GM18526 (cell line): ENCODE measurements around the gene FRMD4A.

ENCODE experiments used
- POLR2A ChIP-seq: IDR thresholded peaks from 3 replicates; pipeline ENCODE4 v1.6.1; 2011; ENCODE audit not compliant: insufficient read length; ENCODE audit errors: extremely low read depth

Gene FRMD4A

DNA sequence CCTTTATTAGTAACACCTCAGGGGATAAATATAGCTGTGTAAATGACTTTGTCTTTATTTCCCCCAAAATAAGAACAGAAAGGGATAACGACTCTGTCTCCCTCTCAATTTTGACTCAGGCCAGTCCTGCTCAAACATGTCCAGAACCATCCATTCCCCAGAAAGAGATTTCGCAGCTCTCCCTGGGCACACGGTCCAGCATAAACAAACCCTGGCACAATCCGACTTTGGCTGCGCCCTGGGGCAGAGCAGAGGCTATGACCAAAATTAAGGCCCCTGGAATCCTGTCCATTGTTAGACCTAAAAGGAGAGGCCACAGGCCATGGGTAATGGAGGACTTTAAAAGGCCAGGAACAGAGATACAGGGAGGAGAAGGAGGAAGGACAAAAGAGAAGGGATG lies 644.8 kb downstream of the FRMD4A start:
- no peak for TF ChIP-seq POLR2A

- no peak for TF ChIP-seq POLR2A
These were observed 645.8 kb downstream of the FRMD4A start for GRCh38 chr10:13684806-13685482.

DNA sequence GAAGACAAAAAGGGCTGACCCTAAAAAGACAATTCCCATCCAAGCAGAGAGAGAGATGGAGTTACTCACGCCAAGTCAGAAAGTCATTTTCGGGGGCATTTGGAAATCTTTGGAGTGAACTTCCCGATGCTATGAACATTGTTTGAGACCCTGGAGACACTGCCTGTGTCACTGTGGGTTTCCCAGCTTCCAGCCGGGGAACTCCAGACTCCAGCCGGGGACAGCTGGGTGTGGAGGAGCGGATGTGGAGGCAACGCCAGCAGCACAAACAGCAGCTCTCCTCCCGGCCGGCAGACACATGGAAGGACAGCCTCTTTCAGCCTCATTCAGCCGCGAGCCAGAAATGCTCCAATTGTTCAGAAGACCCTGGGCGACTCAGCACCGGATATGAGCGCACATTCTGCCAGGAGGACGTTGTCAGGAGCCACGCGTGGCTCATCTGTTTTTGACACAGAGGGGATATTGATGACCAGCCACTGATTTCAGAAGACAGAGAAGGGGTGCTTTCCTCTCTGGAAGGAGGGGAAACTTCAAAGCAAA lies 646.4 kb downstream of the FRMD4A start:
- TF ChIP-seq POLR2A, result no peak

DNA sequence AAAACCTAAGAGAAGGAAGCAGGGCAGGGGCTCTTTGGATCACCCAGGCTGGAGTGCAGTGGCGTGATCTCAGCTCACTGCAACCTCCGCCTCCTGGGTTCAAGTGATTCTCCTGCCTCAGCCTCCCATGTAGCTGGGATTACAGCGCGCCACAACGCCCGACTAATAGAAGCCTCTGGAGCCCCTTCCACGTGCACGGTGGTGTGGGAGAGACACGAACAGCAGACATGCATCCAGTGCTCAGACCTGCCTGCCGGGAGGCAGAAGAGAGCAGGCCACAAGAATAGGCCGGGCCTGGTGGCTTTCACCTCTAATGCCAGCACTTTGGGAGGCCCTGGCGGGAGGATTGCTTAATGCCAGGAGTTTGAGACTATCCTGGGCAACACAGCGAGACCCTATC lies 647.7 kb downstream of the FRMD4A start:
- TF ChIP-seq POLR2A, result no peak

GRCh38 chr10:13681960-13682359 lies 648.8 kb downstream of the FRMD4A start:
- no peak for TF ChIP-seq POLR2A

DNA sequence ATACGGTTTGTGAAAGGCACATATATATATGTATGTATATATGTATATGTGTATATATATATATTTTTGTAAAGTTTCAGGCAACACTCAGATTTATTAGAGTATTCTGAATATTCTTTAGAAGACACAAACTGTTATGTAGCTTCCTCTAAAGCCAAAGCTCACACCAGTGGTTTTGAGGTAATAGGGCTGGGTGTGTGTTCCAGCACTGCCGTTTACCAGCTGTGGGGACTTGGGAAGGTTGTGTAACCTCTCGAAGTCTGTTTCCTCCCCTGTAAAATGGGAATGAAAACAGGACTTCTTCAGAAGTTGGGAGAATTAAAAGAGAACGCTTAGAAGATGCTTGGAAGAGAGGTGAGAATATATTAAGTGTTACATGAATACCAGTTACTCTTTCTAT lies 649.2 kb downstream of the FRMD4A start:
- no peak for TF ChIP-seq POLR2A

GRCh38 chr10:13681095-13681494 lies 649.6 kb downstream of the FRMD4A start:
- no peak for TF ChIP-seq POLR2A

GRCh38 chr10:13678101-13678843 lies 652.5 kb downstream of the FRMD4A start:
- no peak for TF ChIP-seq POLR2A

DNA sequence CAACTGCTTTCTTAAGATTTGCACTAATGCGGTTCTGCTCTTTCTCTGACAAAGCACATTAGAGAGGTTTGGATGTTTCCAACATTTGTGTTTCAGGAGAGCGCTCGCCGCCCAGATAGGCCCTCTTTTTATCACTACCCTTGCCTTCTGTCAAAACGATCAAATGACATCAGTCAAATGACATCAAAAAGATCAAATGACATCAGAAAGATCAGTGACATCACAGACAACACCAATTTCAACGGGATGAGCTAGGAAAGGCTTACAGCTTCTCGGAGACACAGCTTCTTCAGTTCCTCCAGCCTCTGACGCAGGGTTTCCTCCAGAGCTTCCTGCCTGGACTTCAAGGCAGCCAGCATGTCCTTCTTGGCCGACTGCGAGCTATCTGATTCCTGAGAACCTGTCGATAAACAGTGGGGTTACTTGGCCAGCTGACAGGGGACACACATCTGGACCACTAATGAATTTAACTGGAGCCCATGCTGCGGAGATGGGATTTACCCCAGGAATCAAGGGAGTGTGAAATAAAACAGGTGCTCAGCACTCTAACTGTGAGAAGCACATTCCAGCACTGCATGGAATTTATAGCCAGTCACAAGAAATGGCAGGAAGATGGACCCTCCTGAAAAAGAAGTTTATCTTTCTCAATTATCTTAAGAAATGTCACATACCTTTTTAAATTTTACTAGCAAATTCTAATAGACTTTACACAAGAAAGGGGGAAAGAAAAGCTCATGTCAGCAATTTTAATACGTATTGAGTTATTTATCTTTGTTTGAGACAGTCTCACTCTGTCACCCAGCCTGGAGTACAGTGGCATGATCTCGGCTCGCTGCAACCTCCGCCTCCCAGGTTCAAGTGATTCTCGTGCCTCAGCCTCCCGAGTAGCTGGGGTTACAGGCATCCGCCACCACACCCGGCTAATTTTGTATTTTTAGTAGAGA lies 655.8 kb downstream of the FRMD4A start:
- TF ChIP-seq POLR2A, result no peak

- no peak for TF ChIP-seq POLR2A
These were observed 657.6 kb downstream of the FRMD4A start for GRCh38 chr10:13673156-13673555.

DNA sequence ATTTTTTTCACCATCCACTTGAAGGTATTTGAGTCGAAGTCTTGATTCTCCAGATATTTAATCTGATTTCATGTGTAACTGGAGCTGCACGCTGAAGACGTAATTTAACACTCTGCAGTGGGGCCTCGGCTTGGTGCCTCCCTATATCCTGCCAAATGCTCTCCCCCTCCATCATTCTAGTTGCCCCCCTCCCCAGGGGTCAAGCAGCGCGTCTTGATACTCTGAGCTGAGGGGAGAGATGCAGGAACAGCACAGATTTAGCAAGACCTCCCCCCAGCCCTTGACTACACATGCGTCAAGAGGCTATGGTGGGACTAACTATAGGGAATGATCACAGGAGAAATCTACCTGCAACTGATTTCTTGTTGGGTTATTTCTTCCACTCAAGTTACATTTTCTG lies 658.2 kb downstream of the FRMD4A start:
- TF ChIP-seq POLR2A, result no peak

DNA sequence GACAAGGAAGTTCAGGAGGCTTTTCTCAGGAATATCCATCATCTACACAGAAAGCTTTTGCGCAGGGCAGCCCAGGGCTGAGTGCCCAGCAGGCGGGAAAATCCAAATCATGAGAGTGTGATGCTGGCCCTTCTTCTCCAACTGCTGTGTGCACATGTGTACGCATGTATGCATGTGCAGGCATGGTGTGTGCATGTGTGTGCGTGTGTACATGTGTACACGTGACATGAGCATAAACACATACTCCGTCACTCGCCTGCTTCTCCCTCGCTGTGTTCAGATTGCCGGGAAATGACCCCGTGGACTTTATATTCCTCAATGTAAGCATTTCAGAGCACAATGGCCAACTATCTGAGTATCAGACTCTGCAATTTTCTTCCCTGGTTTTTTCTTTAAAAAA lies 658.8 kb downstream of the FRMD4A start:
- no peak for TF ChIP-seq POLR2A

GRCh38 chr10:13670311-13670710 lies 660.4 kb downstream of the FRMD4A start:
- TF ChIP-seq POLR2A, result no peak

- no peak for TF ChIP-seq POLR2A
These were observed 660.8 kb downstream of the FRMD4A start for GRCh38 chr10:13669901-13670300.

DNA sequence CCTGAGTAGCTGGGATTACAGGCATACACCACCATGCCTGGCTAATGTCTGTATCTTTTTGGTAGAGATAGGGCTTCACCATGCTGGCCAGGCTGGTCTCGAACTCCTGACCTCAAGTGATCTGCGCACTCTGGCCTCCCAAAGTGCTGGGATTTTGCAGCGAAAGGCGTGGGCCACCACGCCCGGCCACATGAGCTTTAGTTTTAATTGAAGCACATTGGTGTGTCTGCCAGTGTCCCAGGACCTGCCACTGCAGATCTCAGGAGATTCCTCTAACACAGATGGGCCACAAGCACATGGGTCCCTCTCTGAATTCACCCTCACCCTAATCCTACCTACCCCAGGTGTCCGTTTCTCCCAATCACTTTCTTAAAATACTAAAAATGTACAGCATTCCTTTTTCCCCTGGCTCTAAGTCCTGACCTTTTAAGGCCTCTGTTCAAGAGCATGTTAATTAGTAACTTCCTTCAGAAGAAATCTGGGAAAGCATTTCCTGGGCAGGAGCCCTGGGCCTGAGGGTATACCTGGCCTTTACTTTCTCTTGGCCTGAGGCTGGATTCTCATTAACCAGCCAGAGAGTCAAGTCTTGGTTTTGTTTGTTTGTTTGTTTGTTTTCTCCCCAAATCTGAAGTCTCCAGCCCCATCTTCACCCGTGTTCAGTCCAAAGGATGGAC lies 661.4 kb downstream of the FRMD4A start:
- TF ChIP-seq POLR2A, result no peak
